GM12878 (cell line): ENCODE data around the gene NPW. TPM values are rescaled to one million over a fixed set of nuclear protein-coding genes. Genes with fewer than 3 reads are reported as not detected.
A peak's percentile ranks its signal among the peaks of the same experiment; 100 is the strongest.

Source experiments
- E2F8 ChIP-seq: fragments of 450-650 bp; IDR thresholded peaks from 2 replicates; pipeline ENCODE4 v1.6.1; 2018; ENCODE audit warnings: mild to moderate bottlenecking, low read depth, moderate library complexity; ENCODE audit not compliant: partially characterized antibody
- EZH2 ChIP-seq: IDR thresholded peaks from 2 replicates; pipeline ENCODE4 v1.6.1; 2012; ENCODE audit warnings: low read depth, mild to moderate bottlenecking, control low read depth, inconsistent platforms, low read length, borderline replicate concordance; ENCODE audit not compliant: control insufficient read depth
- HCFC1 ChIP-seq: fragments of 150-350 bp; IDR thresholded peaks from 2 replicates; pipeline ENCODE4 v1.6.1; 2014; ENCODE audit warnings: low read length
- HDAC2 ChIP-seq: fragments of 200-600 bp; sonication (generic); IDR thresholded peaks from 2 replicates; pipeline ENCODE4 v1.6.1; 2017
- IRF3 ChIP-seq: fragments of 450-650 bp; IDR thresholded peaks from 2 replicates; pipeline ENCODE4 v1.6.1; 2014; ENCODE audit warnings: mild to moderate bottlenecking
- IRF4 ChIP-seq: IDR thresholded peaks from 2 replicates; pipeline ENCODE4 v1.6.1; 2011; ENCODE audit warnings: low read depth, low read length
- JUND ChIP-seq: IDR thresholded peaks from 2 replicates; pipeline ENCODE4 v1.6.1; 2012; ENCODE audit warnings: low read depth, mild to moderate bottlenecking, low read length, improper control_type of control experiment, moderate library complexity
- KLF5 ChIP-seq: fragments of 450-650 bp; IDR thresholded peaks from 2 replicates; pipeline ENCODE4 v1.6.1; 2014; ENCODE audit warnings: mild to moderate bottlenecking; ENCODE audit not compliant: partially characterized antibody
- MEF2B ChIP-seq: fragments of 450-650 bp; IDR thresholded peaks from 2 replicates; pipeline ENCODE4 v1.6.1; 2018; ENCODE audit warnings: mild to moderate bottlenecking, moderate library complexity; ENCODE audit not compliant: partially characterized antibody, poor library complexity, severe bottlenecking
- NBN ChIP-seq: fragments of 450-650 bp; IDR thresholded peaks from 2 replicates; pipeline ENCODE4 v1.6.1; 2016
- NFXL1 ChIP-seq: fragments of 450-650 bp; IDR thresholded peaks from 2 replicates; pipeline ENCODE4 v1.6.1; 2017; ENCODE audit warnings: antibody characterized with exemption, mild to moderate bottlenecking, borderline replicate concordance
- NFYB ChIP-seq: IDR thresholded peaks from 2 replicates; pipeline ENCODE4 v1.6.1; 2011; ENCODE audit warnings: low read depth, mild to moderate bottlenecking, low read length, improper control_type of control experiment, moderate library complexity; ENCODE audit not compliant: insufficient read depth
- POLR2AphosphoS5 ChIP-seq: IDR thresholded peaks from 2 replicates; pipeline ENCODE4 v1.6.1; 2011; ENCODE audit warnings: mild to moderate bottlenecking, low read length, inconsistent platforms
- PRDM15 ChIP-seq: fragments of 450-650 bp; formaldehyde crosslinking; IDR thresholded peaks from 2 replicates; pipeline ENCODE4 v1.4.0; 2020; ENCODE audit warnings: mild to moderate bottlenecking, moderate library complexity
- RUNX3 ChIP-seq: IDR thresholded peaks from 2 replicates; pipeline ENCODE4 v1.6.1; 2012; ENCODE audit warnings: low read length, inconsistent platforms
- TCF12 ChIP-seq: IDR thresholded peaks from 2 replicates; pipeline ENCODE4 v1.6.1; 2011; ENCODE audit warnings: low read depth, mild to moderate bottlenecking, low read length
- USF2 ChIP-seq: IDR thresholded peaks from 2 replicates; pipeline ENCODE4 v1.6.1; 2011; ENCODE audit warnings: low read depth, low read length, improper control_type of control experiment, borderline replicate concordance
- WRNIP1 ChIP-seq: IDR thresholded peaks from 2 replicates; pipeline ENCODE4 v1.6.1; 2011; ENCODE audit warnings: low read depth, low read length, improper control_type of control experiment, borderline replicate concordance
- ZBED1 ChIP-seq: IDR thresholded peaks from 2 replicates; pipeline ENCODE4 v1.6.1; 2016; ENCODE audit warnings: borderline replicate concordance
- ZBTB33 ChIP-seq: fragments of 450-650 bp; IDR thresholded peaks from 2 replicates; pipeline ENCODE4 v1.6.1; 2017; ENCODE audit warnings: mild to moderate bottlenecking
- polyA plus RNA-seq, 11 experiments: library from polyadenylated mRNA; depleted of rRNA in 4 of 11; unstranded in 6 of 11; stranded (reverse) in 5 of 11; fragments of >200 nt; fragmentation: Nextera tagmentation in 4 of 11; fragmentation: Illumina TruSeq in 1 of 11; extraction: Ambion mirVana in 4 of 11; extraction: Trizol in 1 of 11; gene quantifications; 1 replicate in 1 of 11; 2 replicates in 10 of 11; pipeline versions ENCODE4 v1.2.1 to v1.2.3, GENCODE V29; 2011 to 2016; ENCODE audit warnings: inconsistent platforms in 2 of 11, missing spikeins in 2 of 11, low read depth in 1 of 11
- total RNA-seq, 4 experiments: library from RNA; depleted of rRNA in 3 of 4; stranded (reverse); fragments of >200 nt in 3 of 4; fragmentation: Illumina TruSeq in 1 of 4; extraction: Trizol in 1 of 4; gene quantifications; 2 replicates each; pipeline versions ENCODE4 v1.2.1 to v1.2.3, GENCODE V29; 2013 to 2021

The NPW gene
- total and polyA plus RNA-seq, 10 of the 15 experiments (the other 5 are each of a cell fraction or from before 2014, with no cell fraction given) = 0.23 to 2.5 (median 0.98) TPM; not detected in 4

- TF ChIP-seq E2F8 (no peak), ZBTB33 (no peak), IRF3 (no peak), POLR2AphosphoS5 (no peak), RUNX3 (no peak), MEF2B (no peak), EZH2 (no peak), USF2 (no peak), NFYB (no peak), TCF12 (no peak), WRNIP1 (no peak), HDAC2 (no peak), NBN (peak; percentile 18; the same call in 1 of the 2 replicates), NFXL1 (no peak), KLF5 (no peak), ZBED1 (no peak), HCFC1 (no peak), JUND (peak; percentile 53; the same call in 1 of the 2 replicates), IRF4 (no peak), PRDM15 (CRISPR knock-in tag) (no peak)
These were observed 29.0 kb upstream of the NPW start (continued) for GRCh38 chr16:1990351-1991134.
